Activated T-cell treated with anti-CD3 and anti-CD28 coated beads, Interleukin-2, amount 50 U/mL, for 24 hours (primary cell): ENCODE data around the gene PCDHA5.
"Not testable (repeated sequence)": the region's sequence is repeated elsewhere in the genome, so short reads cannot be mapped to it uniquely, and the experiment has no call there.

Experiments
- DNase-seq: peaks from one replicate; pipeline ENCODE4 v3.0.0-alpha.2; 2020
- H3K27ac Mint-ChIP-seq: 2 replicates; pipeline ENCODE4 v1.8.0; 2020; ENCODE audit warnings: mild to moderate bottlenecking, mixed read lengths
- H3K27me3 Mint-ChIP-seq: 2 replicates; pipeline ENCODE4 v1.8.0; 2020; ENCODE audit warnings: mixed read lengths
- H3K36me3 Mint-ChIP-seq: 2 replicates; pipeline ENCODE4 v1.8.0; 2020; ENCODE audit warnings: low read depth, mixed read lengths
- H3K4me1 Mint-ChIP-seq: 2 replicates; pipeline ENCODE4 v1.8.0; 2020; ENCODE audit warnings: low read depth, mixed read lengths
- H3K4me3 Mint-ChIP-seq: 2 replicates; pipeline ENCODE4 v1.8.0; 2020; ENCODE audit warnings: mild to moderate bottlenecking, moderate library complexity, mixed read lengths
- H3K9me3 Mint-ChIP-seq: 2 replicates; pipeline ENCODE4 v1.8.0; 2020; ENCODE audit warnings: mixed read lengths

Gene PCDHA5

DNA sequence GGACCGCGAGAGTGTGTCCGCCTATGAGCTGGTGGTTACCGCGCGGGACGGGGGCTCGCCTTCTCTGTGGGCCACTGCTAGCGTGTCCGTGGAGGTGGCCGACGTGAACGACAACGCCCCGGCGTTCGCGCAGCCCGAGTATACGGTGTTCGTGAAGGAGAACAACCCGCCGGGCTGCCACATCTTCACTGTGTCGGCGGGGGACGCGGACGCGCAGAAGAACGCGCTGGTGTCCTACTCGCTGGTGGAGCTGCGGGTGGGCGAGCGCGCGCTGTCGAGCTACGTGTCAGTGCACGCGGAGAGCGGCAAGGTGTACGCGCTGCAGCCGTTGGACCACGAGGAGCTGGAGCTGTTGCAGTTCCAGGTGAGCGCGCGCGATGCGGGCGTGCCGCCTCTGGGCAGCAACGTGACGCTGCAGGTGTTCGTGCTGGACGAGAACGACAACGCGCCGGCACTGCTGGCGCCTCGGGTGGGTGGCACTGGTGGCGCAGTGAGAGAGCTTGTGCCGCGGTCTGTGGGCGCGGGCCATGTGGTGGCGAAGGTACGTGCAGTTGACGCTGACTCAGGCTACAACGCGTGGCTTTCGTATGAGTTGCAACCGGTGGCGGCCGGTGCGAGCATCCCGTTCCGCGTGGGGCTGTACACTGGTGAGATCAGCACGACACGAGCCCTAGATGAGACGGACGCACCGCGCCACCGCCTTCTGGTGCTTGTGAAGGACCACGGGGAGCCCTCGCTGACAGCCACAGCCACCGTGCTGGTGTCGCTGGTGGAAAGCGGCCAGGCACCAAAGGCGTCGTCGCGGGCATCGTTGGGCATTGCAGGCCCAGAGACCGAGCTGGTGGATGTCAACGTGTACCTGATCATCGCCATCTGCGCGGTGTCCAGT, 14.5 kb downstream of the PCDHA5 start:
- Mint-ChIP-seq H3K36me3 (peaks cover 3% of the 10 kb centered on the region), H3K4me3 (no peak overlapping the region), H3K9me3 (peaks cover 27% of the 10 kb centered on the region), H3K4me1 (peaks cover 5% of the 10 kb centered on the region), H3K27me3 (peaks cover 65% of the 10 kb centered on the region), H3K27ac (no peak overlapping the region)
- DNase-seq: no peak

DNA sequence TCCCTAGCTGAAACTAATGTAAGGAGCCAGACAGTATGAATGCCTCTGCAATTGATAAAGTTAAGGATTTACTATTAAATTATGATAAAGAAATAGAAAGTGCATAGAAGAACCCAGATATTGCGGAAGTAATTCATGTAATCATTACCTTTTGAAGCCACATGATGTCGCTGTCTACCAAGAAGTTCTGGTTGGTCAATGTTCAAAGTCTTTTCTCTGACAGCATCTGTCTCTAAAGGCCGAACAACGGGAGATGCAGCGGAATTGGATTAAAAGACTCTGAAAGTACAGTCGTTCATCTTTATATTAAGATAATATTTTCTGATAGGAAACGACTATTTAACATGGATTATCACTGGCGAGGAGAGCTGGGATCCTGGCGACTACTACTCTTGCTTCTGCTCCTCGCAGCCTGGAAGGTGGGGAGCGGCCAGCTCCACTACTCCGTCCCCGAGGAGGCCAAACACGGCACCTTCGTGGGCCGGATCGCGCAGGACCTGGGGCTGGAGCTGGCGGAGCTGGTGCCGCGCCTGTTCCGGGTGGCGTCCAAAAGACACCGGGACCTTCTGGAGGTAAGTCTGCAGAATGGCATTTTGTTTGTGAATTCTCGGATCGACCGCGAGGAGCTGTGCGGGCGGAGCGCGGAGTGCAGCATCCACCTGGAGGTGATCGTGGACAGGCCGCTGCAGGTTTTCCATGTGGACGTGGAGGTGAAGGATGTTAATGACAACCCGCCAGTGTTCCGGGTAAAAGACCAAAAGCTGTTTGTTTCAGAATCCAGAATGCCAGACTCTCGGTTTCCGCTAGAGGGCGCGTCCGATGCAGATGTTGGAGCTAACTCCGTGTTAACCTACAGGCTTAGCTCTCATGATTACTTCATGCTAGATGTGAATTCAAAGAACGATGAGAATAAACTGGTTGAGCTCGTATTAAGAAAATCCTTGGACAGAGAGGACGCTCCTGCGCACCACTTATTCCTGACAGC, 19.9 kb downstream of the PCDHA5 start, which contains the start of gene PCDHA8:
TSS of gene PCDHA8 (plus strand) at position 210 of the 985 bp plus-strand sequence. CDS start at position 345, 135 bp downstream.
- Mint-ChIP-seq H3K27me3 (peaks cover 36% of the 10 kb centered on the region), H3K27ac (no peak within 1 kb of the TSS), H3K4me3 (no peak within 1 kb of the TSS), H3K36me3 (peaks cover 5% of the 10 kb centered on the region), H3K4me1 (no peaks in the 10 kb centered on the region), H3K9me3 (peaks cover 17% of the 10 kb centered on the region)
- no peak for DNase-seq

DNA sequence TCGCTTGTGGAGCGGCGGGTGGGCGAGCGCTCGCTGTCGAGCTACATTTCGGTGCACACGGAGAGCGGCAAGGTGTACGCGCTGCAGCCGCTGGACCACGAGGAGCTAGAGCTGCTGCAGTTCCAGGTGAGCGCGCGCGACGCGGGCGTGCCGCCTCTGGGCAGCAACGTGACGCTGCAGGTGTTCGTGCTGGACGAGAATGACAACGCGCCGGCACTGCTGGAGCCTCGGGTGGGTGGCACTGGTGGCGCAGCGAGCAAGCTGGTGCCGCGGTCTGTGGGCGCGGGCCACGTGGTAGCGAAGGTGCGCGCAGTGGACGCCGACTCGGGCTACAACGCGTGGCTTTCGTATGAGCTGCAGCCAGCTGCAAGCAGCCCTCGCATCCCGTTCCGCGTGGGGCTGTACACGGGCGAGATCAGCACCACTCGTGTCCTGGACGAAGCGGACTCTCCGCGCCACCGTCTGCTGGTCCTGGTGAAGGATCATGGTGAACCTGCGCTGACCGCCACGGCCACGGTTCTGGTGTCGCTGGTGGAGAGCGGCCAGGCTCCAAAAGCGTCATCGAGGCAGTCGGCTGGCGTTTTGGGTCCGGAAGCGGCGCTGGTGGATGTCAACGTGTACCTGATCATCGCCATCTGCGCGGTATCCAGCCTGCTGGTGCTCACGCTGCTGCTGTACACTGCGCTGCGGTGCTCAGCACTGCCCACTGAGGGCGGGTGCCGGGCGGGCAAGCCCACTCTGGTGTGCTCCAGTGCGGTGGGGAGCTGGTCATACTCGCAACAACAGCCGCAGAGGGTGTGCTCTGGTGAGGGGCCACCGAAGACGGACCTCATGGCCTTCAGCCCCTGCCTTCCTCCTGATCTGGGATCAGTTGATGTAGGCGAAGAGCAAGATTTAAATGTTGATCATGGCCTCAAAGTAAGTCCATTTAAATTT, 21.7 kb downstream of the PCDHA5 start:
- Mint-ChIP-seq H3K27me3 (peaks cover 40% of the 10 kb centered on the region), H3K4me3 (no peak overlapping the region), H3K9me3 (peaks cover 23% of the 10 kb centered on the region), H3K4me1 (no peaks in the 10 kb centered on the region), H3K36me3 (peaks cover 5% of the 10 kb centered on the region), H3K27ac (no peak overlapping the region)
- DNase-seq: no peak

DNA sequence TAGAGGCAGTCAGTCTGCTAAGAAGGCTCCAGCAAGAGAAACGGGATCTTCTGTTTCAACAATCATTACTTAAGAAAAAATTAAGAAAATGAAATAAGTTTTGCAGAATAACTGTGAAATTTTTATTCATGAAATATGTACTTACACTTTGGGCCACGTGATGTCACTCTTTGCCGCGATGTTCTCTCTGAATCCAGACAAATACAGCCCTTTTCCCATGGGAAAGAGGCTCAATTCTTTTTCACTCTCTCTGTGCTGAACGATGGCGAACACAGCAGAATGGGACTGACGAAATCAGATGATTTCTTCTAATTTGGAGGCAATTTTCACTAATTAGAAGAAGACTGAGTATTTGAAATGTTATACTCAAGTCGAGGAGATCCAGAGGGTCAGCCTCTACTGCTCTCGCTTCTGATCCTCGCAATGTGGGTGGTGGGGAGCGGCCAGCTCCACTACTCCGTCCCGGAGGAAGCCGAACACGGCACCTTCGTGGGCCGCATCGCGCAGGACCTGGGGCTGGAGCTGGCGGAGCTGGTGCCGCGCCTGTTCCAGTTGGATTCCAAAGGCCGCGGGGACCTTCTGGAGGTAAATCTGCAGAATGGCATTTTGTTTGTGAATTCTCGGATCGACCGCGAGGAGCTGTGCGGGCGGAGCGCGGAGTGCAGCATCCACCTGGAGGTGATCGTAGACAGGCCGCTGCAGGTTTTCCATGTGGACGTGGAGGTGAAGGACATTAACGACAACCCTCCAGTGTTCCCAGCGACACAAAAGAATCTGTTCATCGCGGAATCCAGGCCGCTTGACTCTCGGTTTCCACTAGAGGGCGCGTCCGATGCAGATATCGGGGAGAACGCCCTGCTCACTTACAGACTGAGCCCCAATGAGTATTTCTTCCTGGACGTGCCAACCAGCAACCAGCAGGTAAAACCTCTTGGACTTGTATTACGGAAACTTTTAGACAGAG, 27.0 kb downstream of the PCDHA5 start, which contains the start of gene PCDHA9:
TSS of gene PCDHA9 (plus strand) at position 244 of the 964 bp plus-strand sequence. CDS start at position 358, 114 bp downstream.
- peaks cover 14% of the 10 kb centered on the region for H3K27me3 Mint-ChIP-seq
- H3K4me3 Mint-ChIP-seq, DNase-seq, H3K27ac Mint-ChIP-seq, H3K36me3 Mint-ChIP-seq, H3K4me1 Mint-ChIP-seq, H3K9me3 Mint-ChIP-seq: not testable (repeated sequence)

DNA sequence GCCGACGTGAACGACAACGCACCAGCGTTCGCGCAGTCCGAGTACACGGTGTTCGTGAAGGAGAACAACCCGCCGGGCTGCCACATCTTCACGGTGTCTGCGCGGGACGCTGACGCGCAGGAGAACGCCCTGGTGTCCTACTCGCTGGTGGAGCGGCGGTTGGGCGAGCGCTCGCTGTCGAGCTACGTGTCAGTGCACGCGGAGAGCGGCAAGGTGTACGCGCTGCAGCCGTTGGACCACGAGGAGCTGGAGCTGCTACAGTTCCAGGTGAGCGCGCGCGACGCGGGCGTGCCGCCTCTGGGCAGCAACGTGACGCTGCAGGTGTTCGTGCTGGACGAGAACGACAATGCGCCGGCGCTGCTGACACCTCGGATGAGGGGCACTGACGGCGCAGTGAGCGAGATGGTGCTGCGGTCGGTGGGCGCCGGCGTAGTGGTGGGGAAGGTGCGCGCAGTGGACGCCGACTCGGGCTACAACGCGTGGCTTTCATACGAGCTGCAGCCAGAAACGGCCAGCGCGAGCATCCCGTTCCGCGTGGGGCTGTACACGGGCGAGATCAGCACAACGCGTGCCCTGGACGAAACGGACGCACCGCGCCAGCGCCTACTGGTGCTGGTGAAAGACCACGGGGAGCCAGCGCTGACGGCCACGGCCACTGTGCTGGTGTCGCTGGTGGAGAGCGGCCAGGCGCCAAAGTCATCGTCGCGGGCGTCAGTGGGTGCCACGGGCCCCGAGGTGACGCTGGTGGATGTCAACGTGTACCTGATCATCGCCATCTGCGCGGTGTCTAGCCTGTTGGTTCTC, 28.6 kb downstream of the PCDHA5 start:
- not testable (repeated sequence) for H3K36me3 Mint-ChIP-seq, H3K27ac Mint-ChIP-seq, H3K4me3 Mint-ChIP-seq, DNase-seq, H3K4me1 Mint-ChIP-seq, H3K9me3 Mint-ChIP-seq
- H3K27me3 Mint-ChIP-seq: peaks cover 18% of the 10 kb centered on the region

DNA sequence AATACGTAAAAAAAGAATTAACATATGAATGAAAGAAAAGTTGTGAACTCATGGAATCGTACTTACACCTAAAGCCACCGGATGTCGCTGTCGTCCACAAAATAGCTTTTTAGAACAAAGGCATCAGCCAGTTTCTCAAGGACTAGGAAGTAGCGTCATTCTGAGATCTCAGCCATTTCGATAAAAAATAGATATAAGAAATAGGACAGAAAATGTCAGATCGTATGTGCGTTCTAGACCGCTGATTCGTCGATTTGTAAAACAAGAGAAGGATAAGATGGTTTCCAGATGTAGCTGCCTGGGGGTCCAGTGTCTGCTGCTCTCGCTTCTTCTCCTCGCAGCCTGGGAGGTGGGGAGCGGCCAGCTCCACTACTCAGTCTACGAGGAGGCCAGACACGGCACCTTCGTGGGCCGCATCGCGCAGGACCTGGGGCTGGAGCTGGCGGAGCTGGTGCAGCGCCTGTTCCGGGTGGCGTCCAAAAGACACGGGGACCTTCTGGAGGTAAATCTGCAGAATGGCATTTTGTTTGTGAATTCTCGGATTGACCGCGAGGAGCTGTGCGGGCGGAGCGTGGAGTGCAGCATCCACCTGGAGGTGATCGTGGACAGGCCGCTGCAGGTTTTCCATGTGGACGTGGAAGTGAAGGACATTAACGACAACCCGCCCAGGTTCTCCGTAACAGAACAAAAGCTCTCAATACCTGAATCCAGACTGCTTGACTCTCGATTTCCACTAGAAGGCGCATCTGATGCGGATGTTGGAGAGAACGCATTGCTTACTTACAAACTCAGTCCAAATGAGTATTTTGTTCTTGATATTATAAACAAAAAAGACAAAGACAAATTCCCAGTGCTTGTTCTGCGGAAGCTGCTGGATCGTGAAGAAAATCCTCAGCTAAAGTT, 34.6 kb downstream of the PCDHA5 start, which contains the start of gene PCDHA10:
TSS of gene PCDHA10 (plus strand) at position 126 of the 903 bp plus-strand sequence. CDS start at position 278, 152 bp downstream.
- H3K4me3 Mint-ChIP-seq: no peak within 1 kb of the TSS
- H3K27me3 Mint-ChIP-seq: peaks cover 29% of the 10 kb centered on the region
- no peak for DNase-seq
- H3K9me3 Mint-ChIP-seq: peaks cover 5% of the 10 kb centered on the region
- no peaks in the 10 kb centered on the region for H3K4me1 Mint-ChIP-seq
- no peak within 1 kb of the TSS for H3K27ac Mint-ChIP-seq
- no peaks in the 10 kb centered on the region for H3K36me3 Mint-ChIP-seq

DNA sequence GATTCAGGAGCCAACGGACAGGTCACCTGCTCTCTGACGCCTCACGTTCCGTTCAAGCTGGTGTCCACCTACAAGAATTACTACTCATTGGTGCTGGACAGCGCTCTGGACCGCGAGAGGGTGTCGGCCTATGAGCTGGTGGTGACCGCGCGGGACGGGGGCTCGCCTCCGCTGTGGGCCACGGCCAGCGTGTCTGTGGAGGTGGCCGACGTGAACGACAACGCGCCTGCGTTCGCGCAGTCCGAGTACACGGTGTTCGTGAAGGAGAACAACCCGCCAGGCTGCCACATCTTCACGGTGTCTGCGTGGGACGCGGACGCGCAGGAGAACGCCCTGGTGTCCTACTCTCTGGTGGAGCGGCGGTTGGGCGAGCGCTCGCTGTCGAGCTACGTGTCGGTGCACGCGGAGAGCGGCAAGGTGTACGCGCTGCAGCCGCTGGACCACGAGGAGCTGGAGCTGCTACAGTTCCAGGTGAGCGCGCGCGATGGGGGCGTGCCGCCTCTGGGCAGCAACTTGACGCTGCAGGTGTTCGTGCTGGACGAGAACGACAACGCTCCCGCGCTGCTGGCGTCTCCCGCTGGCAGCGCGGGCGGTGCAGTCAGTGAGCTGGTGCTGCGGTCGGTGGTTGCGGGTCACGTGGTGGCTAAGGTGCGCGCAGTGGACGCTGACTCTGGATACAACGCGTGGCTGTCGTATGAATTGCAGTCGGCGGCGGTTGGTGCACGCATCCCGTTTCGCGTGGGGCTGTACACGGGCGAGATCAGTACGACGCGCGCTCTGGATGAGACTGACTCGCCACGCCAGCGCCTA, 36.0 kb downstream of the PCDHA5 start:
- H3K27ac Mint-ChIP-seq: no peak overlapping the region
- no peak for DNase-seq
- peaks cover 16% of the 10 kb centered on the region for H3K9me3 Mint-ChIP-seq
- no peaks in the 10 kb centered on the region for H3K36me3 Mint-ChIP-seq
- H3K27me3 Mint-ChIP-seq: peaks cover 43% of the 10 kb centered on the region
- no peaks in the 10 kb centered on the region for H3K4me1 Mint-ChIP-seq
- H3K4me3 Mint-ChIP-seq: no peak overlapping the region

DNA sequence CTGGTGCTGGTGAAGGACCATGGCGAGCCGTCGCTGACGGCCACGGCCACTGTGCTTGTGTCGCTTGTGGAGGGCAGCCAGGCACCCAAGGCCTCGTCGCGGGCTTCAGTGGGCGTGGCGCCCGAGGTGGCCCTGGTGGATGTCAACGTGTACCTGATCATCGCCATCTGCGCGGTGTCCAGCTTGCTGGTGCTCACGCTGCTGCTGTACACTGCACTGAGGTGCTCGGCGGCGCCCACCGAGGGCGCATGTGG, 36.5 kb downstream of the PCDHA5 start:
- Mint-ChIP-seq H3K27me3 (peaks cover 47% of the 10 kb centered on the region), H3K4me1 (no peaks in the 10 kb centered on the region), H3K4me3 (no peak overlapping the region), H3K36me3 (no peaks in the 10 kb centered on the region), H3K27ac (no peak overlapping the region), H3K9me3 (peaks cover 18% of the 10 kb centered on the region)
- DNase-seq: no peak

DNA sequence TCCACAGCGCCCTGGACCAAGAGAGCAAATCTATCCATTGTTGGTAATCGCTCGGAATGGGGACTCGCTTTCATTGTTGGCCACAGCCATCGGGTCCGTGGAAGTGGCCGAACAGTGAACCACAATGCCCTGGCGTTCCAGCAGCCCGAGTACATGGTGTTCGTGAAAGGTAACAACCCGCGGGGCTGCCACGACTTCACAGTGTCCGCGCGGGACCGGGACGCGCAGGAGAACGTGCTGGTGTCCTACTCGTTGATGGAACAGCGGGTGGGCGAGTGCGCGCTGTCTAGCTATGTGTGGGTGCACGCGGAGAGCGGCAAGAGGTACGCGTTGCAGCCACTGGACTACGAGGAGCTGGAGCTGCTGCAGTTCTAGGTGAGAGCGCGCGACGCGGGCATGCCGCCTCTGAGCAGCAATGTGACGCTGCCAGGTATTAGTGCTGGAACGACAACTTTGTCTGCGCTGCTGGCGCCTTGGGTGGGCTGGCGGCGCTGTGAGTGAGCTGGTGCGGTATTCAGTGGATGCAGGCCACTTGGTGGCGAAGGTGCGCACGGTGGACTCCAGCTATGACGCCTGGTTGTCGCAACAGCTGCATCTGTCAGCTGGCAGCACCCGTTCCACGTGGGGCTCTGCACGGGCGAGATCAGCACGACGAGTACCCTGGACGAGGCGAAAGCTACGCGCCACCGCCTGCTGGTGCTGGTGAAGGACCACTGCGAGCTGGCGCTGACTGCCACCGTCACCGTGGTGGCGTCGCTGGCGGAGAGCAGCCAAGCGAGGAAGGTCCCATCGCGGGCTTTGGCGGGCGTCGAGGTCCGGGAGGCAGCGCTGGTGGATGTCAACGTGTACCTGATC, 41.3 kb downstream of the PCDHA5 start:
- Mint-ChIP-seq H3K27me3 (peaks cover 39% of the 10 kb centered on the region), H3K9me3 (peaks cover 19% of the 10 kb centered on the region), H3K27ac (no peak overlapping the region), H3K4me1 (no peaks in the 10 kb centered on the region), H3K36me3 (no peaks in the 10 kb centered on the region), H3K4me3 (no peak overlapping the region)
- DNase-seq: no peak

DNA sequence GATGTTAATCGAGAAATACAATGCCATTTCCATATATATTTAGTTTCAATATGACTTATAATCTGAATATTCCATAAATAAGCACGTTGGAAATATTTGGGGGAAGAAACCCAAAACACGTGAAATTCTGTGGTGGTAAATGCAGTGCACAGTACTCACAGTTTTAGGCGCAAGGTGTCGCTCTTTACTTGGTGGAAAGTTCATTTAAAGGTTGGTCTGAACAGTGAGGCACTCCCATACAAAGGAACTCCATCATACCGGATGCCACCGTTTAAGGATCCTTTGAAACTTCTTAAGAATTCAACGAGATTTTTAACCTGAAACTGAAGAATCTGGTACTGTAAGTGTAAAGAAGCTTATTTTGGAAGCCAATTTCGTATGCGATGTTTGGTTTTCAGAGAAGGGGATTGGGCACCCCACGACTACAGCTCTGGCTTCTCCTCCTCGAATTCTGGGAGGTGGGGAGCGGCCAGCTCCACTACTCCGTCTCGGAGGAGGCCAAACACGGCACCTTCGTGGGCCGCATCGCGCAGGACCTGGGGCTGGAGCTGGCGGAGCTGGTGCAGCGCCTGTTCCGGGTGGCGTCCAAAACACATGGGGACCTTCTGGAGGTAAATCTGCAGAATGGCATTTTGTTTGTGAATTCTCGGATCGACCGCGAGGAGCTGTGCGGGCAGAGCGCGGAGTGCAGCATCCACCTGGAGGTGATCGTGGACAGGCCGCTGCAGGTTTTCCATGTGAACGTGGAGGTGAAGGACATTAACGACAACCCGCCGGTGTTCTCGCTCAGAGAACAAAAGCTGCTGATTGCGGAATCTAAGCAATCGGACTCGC, 47.5 kb downstream of the PCDHA5 start, which contains the start of gene PCDHA11:
TSS of gene PCDHA11 (plus strand) at position 237 of the 834 bp plus-strand sequence. CDS start at position 384, 147 bp downstream.
- Mint-ChIP-seq H3K4me1 (no peaks in the 10 kb centered on the region), H3K9me3 (peaks cover 16% of the 10 kb centered on the region), H3K36me3 (peaks cover 7% of the 10 kb centered on the region), H3K27me3 (peaks cover 44% of the 10 kb centered on the region), H3K27ac (no peak within 1 kb of the TSS), H3K4me3 (no peak within 1 kb of the TSS)
- DNase-seq: no peak
